Measurements from ENCODE around the gene TCP10L. TPM values are rescaled to one million over a fixed set of nuclear protein-coding genes. Genes with fewer than 3 reads are reported as not detected.

TCP10L gene
- total and polyA plus RNA-seq, 2 of the 13 experiments (the other 11 are each of a cell fraction or from before 2014, with no cell fraction given) = 0.90 to 2.4 TPM

- TF ChIP-seq ZNF687 (CRISPR knock-in tag; IDR thresholded peaks at IDR 0.05) (no peak), ZNF556 (CRISPR knock-in tag; IDR thresholded peaks at IDR 0.05; ENCODE audit: borderline replicate concordance) (no peak), ZBED4 (CRISPR knock-in tag; IDR thresholded peaks at IDR 0.05; ENCODE audit: borderline replicate concordance) (no peak), ZNF569 (CRISPR knock-in tag; IDR thresholded peaks at IDR 0.05; ENCODE audit: borderline replicate concordance) (no peak), ZNF513 (CRISPR knock-in tag; conservative IDR thresholded peaks at IDR 0.05) (no peak), ZNF142 (CRISPR knock-in tag; IDR thresholded peaks at IDR 0.05) (no peak), HES4 (CRISPR knock-in tag; IDR thresholded peaks at IDR 0.05; ENCODE audit: borderline replicate concordance) (no peak), SOX5 (CRISPR knock-in tag; IDR thresholded peaks at IDR 0.05; ENCODE audit: borderline replicate concordance) (peak; percentile 86), SMARCC2 (IDR thresholded peaks at IDR 0.05) (no peak), MTERF4 (CRISPR knock-in tag; IDR thresholded peaks at IDR 0.05) (no peak), MBD4 (IDR thresholded peaks at IDR 0.05; ENCODE audit: borderline replicate concordance, low read length) (no peak)
Observed at GRCh38 chr21:32597205-32597604, 11.9 kb upstream of the TCP10L start (continued).

All from HepG2 (cell line).